HG03575 (cell line): ENCODE data around the gene MYLK.
"Not testable (repeated sequence)": the region's sequence is repeated elsewhere in the genome, so short reads cannot be mapped to it uniquely, and the experiment has no call there.

Source experiments
- ATAC-seq: cut with Tn5 transposase; IDR thresholded peaks from one replicate; pipeline ENCODE4 v1.9.1; 2021; ENCODE audit not compliant: unreplicated experiment, insufficient number of reproducible peaks, low FRiP score; ENCODE audit errors: extremely low read depth

MYLK gene, protein sequence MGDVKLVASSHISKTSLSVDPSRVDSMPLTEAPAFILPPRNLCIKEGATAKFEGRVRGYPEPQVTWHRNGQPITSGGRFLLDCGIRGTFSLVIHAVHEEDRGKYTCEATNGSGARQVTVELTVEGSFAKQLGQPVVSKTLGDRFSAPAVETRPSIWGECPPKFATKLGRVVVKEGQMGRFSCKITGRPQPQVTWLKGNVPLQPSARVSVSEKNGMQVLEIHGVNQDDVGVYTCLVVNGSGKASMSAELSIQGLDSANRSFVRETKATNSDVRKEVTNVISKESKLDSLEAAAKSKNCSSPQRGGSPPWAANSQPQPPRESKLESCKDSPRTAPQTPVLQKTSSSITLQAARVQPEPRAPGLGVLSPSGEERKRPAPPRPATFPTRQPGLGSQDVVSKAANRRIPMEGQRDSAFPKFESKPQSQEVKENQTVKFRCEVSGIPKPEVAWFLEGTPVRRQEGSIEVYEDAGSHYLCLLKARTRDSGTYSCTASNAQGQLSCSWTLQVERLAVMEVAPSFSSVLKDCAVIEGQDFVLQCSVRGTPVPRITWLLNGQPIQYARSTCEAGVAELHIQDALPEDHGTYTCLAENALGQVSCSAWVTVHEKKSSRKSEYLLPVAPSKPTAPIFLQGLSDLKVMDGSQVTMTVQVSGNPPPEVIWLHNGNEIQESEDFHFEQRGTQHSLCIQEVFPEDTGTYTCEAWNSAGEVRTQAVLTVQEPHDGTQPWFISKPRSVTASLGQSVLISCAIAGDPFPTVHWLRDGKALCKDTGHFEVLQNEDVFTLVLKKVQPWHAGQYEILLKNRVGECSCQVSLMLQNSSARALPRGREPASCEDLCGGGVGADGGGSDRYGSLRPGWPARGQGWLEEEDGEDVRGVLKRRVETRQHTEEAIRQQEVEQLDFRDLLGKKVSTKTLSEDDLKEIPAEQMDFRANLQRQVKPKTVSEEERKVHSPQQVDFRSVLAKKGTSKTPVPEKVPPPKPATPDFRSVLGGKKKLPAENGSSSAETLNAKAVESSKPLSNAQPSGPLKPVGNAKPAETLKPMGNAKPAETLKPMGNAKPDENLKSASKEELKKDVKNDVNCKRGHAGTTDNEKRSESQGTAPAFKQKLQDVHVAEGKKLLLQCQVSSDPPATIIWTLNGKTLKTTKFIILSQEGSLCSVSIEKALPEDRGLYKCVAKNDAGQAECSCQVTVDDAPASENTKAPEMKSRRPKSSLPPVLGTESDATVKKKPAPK (N-terminal part only)

DNA sequence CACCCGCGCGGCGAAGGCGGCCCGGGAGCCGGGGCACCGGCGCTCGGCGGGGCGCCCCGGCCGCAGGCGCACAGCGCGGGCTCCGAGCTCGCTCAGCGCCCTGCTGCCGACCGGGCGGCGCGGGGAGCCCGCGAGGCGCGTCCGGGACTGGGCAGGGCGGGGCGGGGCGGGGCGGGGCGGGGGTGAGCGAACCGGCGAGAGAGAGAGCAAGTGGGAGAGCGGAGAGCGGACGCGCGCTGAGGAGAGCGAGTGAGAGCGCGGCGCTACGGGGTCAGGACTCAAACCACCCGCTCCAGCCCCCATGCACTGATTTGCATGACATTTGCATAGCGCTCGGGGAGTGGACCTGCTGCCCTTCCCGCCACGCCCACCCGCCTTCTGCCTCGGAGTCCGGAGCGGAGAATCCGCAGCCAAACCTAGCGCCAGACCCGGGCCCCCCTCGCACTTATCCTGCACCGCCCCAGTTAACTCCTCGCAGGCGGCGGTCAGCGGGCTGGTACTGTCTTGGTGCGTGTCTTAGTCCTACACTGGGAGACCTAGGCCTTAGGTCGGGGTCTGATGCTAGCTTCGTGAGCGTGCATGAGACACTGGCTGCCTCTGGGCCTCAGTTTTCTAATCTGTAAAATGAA, at the start of gene MYLK:
MYLK (minus strand) TSS at position 130 of the 629 bp plus-strand sequence. CDS start 90,491 bp downstream, outside the sequence.
- ATAC-seq, result no peak

DNA sequence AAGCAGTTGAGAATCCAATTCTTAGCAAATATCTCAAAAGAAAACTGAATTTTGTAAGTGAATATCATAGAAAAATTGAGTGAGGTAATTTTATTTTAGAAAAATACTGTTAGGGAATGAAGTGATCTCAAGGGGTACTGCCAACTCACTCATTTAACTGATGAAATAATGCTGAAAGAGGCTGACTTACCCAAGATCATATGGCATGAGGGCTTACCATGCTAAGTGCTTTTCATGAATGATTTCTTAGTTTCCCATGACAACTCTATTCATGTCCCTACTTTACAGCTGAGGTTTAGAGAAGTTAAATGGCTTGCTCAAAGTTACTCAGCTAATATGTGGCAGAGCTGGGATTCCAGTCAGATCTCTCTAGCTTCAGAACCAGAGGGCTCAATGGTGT, 46.3 kb upstream of the MYLK start:
- ATAC-seq, result no peak

DNA sequence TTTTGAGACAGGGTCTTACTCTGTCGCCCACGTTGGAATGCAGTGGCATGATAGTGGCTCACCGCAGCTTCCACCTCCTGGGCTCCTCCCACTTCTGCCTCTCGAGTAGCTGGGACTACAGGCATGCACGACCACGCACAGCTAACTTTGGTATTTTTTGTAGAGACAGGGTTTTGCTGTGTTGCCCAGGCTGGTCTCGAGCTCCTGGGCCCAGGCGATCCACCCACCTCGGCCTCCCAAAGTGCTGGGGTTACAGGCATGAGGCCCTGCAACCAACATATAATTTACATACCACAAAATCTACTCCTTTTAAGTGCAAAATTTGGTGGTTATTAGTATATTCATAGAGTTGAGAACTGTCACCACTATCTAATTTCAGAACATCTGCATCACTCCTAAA, 45.2 kb upstream of the MYLK start:
- ATAC-seq, result no peak

DNA sequence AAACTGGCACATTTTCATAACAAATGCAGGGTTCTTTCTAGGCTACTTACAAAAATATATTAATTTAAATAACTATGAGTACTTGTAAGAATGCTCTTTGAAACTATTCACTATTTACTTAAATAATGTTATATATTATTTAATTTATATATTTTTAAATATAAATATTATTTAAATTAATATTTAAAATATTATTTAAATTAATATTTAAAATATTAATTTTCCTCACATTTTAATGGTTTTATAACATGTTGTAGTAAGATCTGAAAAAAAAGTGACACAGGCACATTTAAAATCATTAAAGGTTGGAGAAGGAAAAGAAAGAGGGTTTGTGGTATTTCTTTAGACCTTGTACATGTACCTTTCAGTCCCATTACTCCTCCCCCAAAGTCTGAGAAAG, 42.3 kb upstream of the MYLK start:
- ATAC-seq, result no peak

DNA sequence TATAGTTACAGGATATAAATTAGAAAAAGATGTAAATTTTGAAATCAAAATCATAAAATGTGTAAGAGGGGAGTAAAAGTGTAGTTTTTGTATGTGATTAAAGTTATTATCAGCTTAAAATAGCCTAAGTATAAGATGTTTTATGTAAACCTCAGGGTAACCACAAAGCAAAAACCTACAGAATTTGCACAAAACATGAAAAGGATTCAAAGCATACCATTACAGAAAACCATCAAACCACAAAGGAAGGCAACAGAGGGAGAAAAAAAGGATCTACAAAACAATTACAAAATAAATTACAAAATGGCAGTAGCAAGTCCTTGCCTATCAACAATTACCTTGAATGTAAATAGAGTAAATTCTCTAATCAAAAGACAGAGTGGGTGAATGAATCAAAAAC, 36.7 kb upstream of the MYLK start:
- ATAC-seq, result no peak

DNA sequence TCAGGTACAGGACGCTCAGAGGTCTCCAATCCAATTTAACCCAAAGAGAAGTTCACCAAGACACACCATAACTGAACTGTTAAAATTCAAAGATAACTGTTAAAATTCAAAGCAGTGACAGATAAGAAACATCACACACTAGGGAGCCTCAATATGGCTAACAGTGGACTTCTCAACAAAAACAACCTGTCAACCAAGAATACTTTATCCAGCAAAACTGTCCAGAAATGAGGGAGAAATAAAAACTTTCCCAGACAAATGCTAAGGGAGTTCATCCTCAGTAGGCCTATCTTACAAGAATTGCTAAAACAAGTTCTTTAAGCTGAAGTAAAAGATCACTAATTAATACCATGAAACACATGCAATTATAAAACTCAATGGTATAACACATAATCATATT, 36.3 kb upstream of the MYLK start:
- ATAC-seq, result no peak

DNA sequence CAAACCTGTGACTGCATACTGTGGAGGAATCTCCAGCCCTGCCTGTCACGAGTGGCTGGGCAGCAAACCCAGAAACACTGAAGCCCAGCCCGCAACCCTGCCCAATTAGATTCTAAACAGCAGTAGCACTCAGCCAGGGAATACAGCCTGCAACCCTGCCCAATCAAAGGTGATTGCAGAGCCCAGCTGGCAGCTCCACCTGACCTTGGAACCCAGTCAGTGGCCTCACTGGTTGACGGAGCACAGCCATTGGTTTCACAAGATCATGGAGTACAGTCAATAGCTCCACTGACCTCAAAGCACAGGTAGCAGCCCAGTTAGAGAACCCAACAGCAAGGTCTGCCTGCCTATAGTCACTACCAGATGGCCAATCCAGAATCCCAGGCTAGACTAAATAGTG, 35.2 kb upstream of the MYLK start:
- ATAC-seq, result no peak

DNA sequence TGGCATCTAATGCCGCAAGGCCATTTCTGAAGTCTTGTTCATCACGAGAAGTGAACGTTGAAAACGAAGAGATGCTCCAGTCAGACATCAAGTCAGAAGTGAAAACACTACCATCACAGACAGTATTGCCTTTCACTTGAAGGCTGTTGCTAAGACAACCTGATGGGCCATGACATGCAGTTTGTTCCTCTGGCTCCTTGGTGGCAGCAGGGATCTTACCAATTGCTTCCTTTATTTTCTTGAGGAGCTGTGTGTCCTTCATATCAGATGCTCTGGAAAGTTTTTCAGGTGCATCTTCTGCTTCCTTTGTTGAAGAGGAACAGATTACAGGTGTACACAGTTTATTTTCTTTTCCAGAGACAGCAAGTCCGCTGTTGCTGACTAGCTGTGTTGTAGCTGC, 30.7 kb upstream of the MYLK start:
- no peak for ATAC-seq

DNA sequence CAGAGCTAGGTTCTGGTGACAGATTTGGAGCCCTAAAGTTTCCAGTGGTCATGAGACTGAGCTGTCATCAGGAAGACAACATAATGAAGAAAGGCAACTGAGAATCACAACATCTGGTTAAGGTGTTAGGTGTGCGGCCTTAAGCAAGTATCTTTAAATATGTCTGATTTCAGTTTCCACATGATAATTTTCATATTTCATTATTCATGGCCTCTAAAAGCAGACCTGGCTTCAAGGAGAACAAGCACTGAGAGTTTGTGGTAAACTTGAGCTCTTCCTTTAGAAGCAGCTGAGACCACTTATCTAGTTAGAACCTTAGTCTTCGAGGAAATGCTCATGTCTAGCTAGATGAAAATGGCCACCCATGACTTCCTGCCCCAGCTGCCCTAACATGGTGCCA, 25.7 kb upstream of the MYLK start:
- no peak for ATAC-seq

DNA sequence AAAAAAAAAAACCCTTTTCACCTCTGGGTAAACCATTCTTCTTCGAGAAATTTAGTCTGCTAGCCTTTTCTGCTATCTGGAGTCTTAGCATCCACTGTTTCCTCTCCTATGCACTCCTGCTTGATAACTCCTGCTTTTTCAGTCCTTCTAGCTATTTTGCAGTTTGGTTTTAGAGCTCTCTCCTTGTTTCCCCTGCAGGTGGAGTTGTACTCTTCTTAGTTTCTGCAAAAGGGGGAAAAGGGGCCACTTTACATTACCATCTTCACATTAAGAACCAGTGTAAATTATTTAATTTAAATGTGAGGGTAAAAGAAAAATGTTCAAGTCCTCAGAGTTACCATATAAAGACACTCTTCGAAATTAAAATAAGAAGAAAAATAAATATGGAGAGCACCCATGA, 23.6 kb upstream of the MYLK start:
- no peak for ATAC-seq

DNA sequence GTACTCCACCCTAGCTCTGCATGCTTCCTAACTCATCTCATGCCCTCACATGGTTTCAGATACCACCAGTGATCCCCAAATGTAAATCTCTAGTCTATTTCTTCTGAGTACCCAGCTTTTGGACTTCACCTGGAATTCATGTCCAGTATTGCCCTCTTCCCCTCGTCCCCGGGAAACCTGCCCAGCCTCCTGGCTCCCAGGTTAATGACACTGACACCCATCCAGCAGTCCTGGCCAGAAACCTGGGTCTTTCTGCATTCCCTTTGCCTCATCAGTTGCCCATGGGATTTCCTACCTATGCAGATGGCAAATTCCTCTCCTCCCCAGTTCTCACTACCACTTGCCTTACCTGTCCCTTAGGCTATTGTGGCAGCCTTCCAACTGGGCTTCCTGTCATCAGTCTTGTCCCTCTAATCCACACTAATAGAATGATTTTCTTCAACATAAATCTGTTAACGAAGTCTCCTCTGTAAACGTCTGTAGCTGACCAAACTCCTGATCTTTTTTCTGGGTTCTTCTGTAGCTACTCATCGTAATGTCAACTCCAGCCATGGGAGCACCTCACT, 15.3 kb upstream of the MYLK start:
- ATAC-seq, result no peak

DNA sequence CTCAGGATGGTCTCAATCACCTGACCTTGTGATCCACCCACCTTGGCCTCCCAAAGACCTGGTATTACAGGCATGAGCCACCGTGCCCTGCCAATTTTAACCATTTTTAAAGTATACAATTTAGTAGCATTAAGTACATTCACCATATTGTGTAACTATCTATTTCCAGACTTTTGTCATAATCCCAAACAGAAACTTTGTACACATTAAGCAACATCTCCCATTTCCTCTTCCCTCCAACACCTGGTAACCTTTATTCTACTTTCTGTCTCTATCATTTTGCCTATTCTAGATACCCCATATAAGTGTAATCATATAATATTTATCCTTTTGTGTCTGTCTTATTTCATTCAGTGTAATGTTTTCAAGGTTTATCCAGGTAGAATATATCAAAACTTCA, 8.9 kb upstream of the MYLK start:
- no peak for ATAC-seq

DNA sequence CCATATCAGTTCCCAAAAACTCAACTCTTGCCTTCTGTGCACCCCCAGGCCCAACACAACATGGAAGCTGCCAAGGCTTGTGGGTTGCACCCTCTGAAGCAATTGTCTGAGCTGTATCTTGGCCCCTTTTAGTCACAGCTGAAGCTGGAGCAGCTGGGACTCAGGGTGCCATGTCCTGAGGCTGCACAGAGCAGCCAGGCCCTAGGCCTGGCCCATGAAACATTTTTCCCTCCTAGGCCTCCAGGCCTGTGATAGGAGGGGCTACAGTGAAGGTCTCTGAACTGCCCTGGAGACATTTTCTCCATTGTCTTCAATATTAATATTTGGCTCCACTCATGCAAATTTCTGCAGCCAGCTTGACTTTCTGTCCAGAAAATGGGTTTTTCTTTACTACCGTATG, 8.1 kb upstream of the MYLK start:
- no peak for ATAC-seq

DNA sequence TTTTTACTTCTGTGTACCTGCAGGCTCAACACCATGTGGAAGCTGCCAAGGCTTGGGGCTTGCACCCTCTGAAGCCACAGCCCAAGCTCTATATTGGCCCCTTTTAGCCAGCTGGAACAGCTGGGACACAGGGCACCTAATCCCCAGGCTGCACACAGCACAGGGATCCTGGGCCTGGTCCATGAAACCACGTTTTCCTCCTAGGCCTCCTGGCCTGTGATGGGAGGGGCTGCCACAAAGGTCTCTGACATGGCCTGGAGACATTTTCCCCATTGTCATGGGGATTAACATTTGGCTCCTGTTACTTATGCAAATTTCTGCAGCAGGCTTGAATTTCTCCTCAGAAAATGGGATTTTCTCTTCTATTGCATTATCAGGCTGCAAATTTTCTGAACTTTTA, 6.9 kb upstream of the MYLK start:
- not testable (repeated sequence) for ATAC-seq

DNA sequence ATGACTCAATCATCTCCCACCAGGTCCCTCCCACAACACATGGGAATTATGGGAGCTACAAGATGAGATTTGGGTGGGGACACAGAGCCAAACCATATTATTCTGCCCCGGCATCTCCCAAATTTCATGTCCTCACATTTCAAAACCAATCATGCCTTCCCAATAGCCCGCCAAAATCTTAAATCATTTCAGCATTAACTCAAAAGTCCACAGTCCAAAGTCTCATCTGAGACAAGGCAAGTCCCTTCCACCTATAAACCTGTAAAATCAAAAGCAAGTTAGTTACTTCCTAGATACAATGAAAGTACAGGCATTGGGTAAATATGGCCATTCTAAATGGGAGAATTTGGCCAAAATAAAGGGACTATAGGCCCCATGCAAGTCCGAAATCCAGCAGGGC, 6.0 kb upstream of the MYLK start:
- not testable (repeated sequence) for ATAC-seq

DNA sequence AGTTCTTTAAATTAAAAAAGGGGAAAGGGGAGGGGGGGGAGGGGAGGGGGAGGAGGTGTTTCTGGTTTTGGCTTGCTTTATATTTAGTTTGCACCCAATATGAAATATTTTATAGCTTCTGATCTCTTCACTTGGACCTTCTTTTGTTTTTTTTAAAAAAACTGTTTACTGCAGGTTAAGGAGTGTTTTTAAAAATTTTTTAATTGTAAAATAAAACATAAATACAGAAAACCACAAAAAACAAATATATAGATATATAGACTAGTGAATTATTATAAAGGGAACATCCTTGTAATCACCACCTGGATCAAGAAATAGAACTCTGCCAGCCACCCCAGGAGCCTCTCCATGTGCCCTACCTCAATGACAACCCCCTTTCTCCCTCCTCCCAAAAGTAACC, 861 bp upstream of the MYLK start:
- no peak for ATAC-seq

DNA sequence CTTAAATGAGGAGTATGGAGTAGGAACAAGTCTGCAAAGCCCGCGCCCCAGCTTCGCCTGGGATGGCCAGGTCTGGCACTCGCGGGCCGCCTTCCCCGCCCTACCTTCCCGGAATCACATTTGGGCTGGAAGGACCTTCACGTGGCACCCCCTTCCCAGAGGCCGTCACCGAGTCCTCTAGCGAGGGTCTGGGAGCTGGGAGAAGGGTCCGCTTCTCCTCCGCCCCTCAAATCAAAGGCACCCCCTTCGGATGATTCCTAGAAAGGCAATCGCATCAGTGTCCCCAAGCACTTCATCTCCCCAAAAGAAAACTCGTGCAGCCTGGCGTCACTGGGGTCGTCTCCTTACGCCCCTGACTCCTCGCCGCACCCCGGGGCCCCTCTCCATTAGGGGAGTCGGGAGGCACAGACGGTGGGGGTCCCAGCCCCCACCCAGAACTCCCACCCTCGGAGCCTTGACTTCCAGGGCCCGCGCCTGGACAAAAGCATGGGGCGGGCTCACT, 380 bp downstream of the MYLK start:
- no peak for ATAC-seq

DNA sequence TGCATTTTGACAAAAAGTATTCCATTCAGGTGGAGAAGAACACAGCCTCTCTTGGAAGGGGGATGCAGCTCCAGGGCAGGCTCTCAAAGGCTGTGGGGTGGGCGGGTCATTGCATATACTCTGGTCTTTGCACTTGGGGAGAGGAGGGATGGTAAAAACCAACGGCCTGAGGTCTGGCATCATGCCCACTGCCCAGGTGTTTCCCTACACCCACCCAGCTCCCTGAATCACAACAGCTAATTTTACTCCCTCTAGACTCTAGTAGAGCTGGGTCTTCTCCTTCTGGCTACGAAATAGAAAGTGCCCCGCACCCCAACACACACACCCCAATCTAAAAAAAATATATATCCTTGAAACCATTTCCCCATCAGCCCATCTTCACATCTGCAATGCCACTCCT, 1.0 kb downstream of the MYLK start:
- ATAC-seq, result no peak

DNA sequence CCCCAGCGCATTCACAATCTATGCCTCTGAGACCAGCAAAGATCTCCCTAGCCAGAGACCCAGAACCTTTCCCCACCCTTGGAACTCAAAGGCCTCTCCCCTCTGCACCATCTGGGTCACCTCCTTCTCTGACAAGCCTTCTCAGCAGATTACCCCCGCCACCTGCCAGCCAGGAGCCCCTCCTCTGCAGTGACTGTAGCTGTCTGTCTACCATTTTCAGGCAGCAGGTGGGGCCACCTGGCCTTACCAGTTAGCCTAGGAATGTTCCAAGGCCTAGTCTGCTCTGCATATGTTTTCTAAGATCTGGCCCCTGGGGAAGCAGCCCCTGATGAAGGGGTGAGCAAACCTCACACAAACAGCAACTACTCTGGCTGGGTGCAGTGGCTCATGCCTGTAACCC, 2.4 kb downstream of the MYLK start:
- no peak for ATAC-seq
